ENCODE results near the gene NACA2.
"Not testable (repeated sequence)": the region's sequence is repeated elsewhere in the genome, so short reads cannot be mapped to it uniquely, and the experiment has no call there.

Gene NACA2

DNA sequence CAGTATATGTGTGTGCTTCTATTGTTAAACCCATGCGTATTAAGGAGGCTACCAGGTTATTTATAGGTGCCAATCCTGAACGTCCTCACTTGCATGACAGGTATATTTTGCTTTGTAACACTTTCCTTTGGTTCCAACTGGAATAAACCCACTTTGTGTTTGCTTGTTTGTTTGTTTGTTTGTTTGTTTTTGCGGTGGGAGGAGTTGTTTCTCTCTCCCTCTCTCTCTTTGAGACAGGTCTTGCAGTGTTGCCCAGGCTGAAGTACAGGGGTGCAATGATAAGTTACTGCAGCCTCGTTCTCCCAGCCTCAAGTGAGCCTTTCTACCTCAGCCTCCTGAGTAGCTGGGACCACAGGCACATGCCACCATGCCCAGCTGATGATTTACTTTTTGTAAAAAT lies 28.7 kb downstream of the NACA2 start:
- H3K4me1 ChIP-seq (ENCODE audit: insufficient read depth, low read length), result no peaks in the 10 kb centered on the region
- no peak overlapping the region for H3K4me3 ChIP-seq (ENCODE audit: low read depth in 1 of 2, low read length in 2 of 2)
- H3K36me3 ChIP-seq (ENCODE audit: insufficient read depth, low read length), result no peaks in the 10 kb centered on the region
- H3K27me3 ChIP-seq (ENCODE audit: control insufficient read depth in 1 of 2, insufficient read depth in 2 of 2, low read length in 2 of 2), result no peaks in the 10 kb centered on the region
- no peaks in the 10 kb centered on the region for H3K9me3 ChIP-seq (ENCODE audit: low read length)
- H3K9ac ChIP-seq (ENCODE audit: low read length), result no peak overlapping the region
- H3K27ac ChIP-seq (ENCODE audit: low read depth, low read length), result no peak overlapping the region

DNA sequence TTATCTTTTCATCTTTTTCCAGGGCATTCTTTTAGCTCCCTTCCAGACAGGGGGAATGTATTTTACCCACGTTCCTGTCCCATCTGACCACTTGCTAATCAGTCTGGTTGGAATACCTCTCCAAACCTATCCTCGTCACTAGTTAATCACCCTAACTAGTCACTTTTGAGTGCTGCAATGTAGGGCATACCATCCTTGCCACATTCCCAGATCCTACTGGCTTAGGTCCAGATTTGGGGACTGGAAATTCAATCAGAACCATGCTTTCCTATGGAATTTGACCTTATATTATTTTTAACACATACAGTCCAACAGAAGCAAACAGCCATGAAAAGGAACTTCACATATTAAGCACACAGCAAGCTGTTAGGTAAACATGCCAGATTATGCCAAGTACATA lies 29.7 kb downstream of the NACA2 start:
- Histone ChIP-seq H3K27me3 (ENCODE audit: control insufficient read depth in 1 of 2, insufficient read depth in 2 of 2, low read length in 2 of 2) (no peaks in the 10 kb centered on the region), H3K9ac (ENCODE audit: low read length) (no peak overlapping the region), H3K36me3 (ENCODE audit: insufficient read depth, low read length) (no peaks in the 10 kb centered on the region), H3K27ac (ENCODE audit: low read depth, low read length) (no peak overlapping the region), H3K9me3 (ENCODE audit: low read length) (no peaks in the 10 kb centered on the region), H3K4me1 (ENCODE audit: insufficient read depth, low read length) (no peaks in the 10 kb centered on the region), H3K4me3 (ENCODE audit: low read depth in 1 of 2, low read length in 2 of 2) (no peak overlapping the region)

DNA sequence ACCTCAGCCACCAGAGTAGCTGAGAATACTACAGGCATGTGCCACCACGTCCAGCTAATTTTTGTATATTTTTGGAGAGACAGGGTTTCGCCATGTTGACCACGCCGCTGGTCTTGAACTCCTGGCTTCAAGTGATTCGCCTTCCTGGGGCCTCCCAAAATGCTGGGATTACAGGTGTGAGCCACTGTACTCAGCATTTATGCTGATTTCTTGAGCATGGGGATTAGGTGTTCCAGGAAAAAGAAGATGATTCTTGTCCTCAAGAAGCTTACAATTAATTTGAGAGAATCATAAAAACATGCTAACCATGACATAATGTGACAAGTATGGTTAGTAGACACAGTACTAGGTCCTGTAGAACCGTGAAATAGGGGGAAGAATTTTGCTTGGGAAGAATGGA lies 30.9 kb downstream of the NACA2 start:
- no peaks in the 10 kb centered on the region for H3K27me3 ChIP-seq (ENCODE audit: control insufficient read depth in 1 of 2, insufficient read depth in 2 of 2, low read length in 2 of 2)
- H3K9me3 ChIP-seq (ENCODE audit: low read length), result no peaks in the 10 kb centered on the region
- H3K9ac ChIP-seq (ENCODE audit: low read length), result no peak overlapping the region
- H3K4me3 ChIP-seq (ENCODE audit: low read depth in 1 of 2, low read length in 2 of 2), result no peak overlapping the region
- H3K27ac ChIP-seq (ENCODE audit: low read depth, low read length), result no peak overlapping the region
- no peaks in the 10 kb centered on the region for H3K36me3 ChIP-seq (ENCODE audit: insufficient read depth, low read length)
- no peaks in the 10 kb centered on the region for H3K4me1 ChIP-seq (ENCODE audit: insufficient read depth, low read length)

DNA sequence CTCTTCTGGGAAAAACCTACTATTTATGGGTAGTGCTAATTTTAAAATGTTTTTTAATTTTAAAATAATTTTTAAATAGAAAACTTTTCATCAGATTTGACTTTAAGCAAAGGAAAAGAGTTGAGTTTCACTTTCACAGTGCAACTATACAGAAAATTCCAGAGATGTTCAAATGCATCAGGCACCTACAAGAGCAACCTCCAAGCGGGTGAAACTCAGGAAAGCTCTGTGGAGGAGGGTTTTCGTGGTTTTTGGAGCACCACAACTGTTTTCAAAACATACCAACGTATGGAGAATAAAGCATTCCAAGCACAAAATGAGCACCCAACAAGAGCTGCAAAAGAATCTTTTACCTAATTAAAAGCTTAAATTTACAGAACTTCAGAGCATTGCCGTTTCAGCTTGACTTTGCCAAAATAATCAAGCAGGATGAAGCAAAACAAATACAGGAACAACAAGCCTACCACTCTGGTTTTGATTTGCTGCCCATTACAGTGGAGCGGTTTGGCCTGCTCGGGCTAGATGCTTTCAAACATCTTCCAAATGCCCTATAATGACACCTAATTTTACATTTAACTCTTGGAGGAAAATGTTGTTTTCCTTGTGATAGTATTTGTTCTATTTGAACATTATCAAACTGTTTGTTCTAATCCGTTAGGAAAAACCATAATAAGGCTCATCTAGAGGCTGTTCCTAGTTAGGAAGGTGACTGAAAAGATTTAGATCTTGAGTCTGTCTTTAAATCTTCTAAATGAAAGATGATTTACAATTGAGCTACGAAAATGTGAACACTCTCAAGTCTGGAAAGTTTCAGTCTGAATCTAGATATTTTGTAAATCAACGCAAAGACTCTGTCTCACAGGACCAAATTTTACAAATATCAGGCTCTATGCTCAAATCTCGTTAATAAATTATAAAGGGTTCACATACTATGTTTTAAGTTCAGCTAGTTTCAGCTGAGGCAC lies 34.5 kb downstream of the NACA2 start:
- no peak overlapping the region for H3K4me3 ChIP-seq (ENCODE audit: low read depth in 1 of 2, low read length in 2 of 2)
- no peaks in the 10 kb centered on the region for H3K4me1 ChIP-seq (ENCODE audit: insufficient read depth, low read length)
- H3K27ac ChIP-seq (ENCODE audit: low read depth, low read length), result no peak overlapping the region
- H3K36me3 ChIP-seq (ENCODE audit: insufficient read depth, low read length), result no peaks in the 10 kb centered on the region
- H3K27me3 ChIP-seq (ENCODE audit: control insufficient read depth in 1 of 2, insufficient read depth in 2 of 2, low read length in 2 of 2), result peaks cover 0 to 8% of the 10 kb centered on the region in 2 donors
- H3K9me3 ChIP-seq (ENCODE audit: low read length), result no peaks in the 10 kb centered on the region
- no peak overlapping the region for H3K9ac ChIP-seq (ENCODE audit: low read length)

DNA sequence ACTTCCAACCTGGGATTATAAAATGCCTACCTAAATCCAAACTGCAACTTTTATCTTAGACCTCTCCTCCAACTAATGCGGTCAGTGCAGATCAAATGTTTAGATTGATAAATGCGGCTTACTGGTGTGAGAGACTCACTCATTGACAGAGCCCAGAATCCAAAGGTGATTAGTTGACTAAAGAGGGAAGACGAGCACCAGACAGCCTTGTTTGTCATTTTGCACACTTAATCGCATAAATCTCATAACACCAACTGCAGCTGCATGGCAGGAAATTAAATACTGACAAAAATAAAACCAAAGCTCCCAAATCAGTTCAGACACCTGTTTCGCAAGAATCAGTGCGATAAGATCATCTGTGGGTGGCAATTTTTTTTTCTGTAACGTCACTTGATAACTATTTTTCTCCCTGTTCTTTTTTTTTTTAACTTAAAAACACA lies 35.9 kb downstream of the NACA2 start:
- H3K4me3 ChIP-seq (ENCODE audit: low read depth in 1 of 2, low read length in 2 of 2), result no peak overlapping the region

DNA sequence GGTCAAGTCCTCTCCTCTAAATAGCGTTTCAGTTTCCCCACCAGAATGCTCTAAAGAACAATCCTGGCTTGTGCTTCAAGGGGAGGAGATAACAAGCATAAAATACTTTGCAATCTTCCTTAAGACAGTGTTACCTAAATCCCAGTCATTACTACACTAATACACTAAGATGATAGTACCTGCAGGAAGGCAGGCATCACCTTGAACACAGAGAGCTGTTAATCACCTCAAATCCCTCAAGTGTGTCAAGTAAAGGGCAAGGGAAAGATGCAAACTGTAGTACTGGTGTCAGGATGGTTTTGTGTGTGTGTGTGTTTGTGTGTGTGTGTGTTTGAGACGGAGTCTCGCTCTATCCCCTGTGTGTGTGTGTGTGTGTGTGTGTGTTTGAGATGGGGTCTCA lies 36.8 kb downstream of the NACA2 start:
- Histone ChIP-seq H3K27me3 (ENCODE audit: control insufficient read depth in 1 of 2, insufficient read depth in 2 of 2, low read length in 2 of 2) (peaks cover 0 to 8% of the 10 kb centered on the region in 2 donors), H3K4me3 (ENCODE audit: low read depth in 1 of 2, low read length in 2 of 2) (no peak overlapping the region), H3K4me1 (ENCODE audit: insufficient read depth, low read length) (no peaks in the 10 kb centered on the region), H3K9ac (ENCODE audit: low read length) (no peak overlapping the region), H3K36me3 (ENCODE audit: insufficient read depth, low read length) (no peaks in the 10 kb centered on the region), H3K9me3 (ENCODE audit: low read length) (no peaks in the 10 kb centered on the region), H3K27ac (ENCODE audit: low read depth, low read length) (no peak overlapping the region)

More for the DNA sequence above, 35.9 kb downstream of the NACA2 start:
- Histone ChIP-seq H3K9me3 (ENCODE audit: low read length) (no peaks in the 10 kb centered on the region), H3K27ac (ENCODE audit: low read depth, low read length) (no peak overlapping the region), H3K27me3 (ENCODE audit: control insufficient read depth in 1 of 2, insufficient read depth in 2 of 2, low read length in 2 of 2) (peaks cover 0 to 8% of the 10 kb centered on the region in 2 donors), H3K4me1 (ENCODE audit: insufficient read depth, low read length) (no peaks in the 10 kb centered on the region), H3K36me3 (ENCODE audit: insufficient read depth, low read length) (no peaks in the 10 kb centered on the region), H3K9ac (ENCODE audit: low read length) (no peak overlapping the region)

DNA sequence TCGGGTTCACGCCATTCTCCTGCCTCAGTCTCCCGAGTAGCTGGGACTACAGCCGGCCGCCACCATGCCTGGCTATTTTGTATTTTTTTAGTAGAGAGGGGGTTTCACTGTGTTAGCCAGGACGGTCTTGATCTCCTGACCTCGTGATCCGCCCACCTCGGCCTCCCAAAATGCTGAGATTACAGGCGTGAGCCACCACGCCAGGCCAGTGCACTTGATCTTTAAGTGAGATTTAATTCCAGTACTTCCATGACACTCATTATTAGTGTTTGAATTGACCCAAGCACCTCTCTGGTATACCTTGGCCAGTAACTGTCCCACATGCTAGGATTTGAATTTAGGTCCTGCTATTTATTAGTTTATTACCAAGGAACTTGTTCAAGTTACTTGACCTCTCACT lies 38.5 kb downstream of the NACA2 start:
- not testable (repeated sequence) for H3K4me1 ChIP-seq (ENCODE audit: insufficient read depth, low read length); H3K9ac ChIP-seq (ENCODE audit: low read length); H3K27me3 ChIP-seq (ENCODE audit: control insufficient read depth in 1 of 2, insufficient read depth in 2 of 2, low read length in 2 of 2); H3K27ac ChIP-seq (ENCODE audit: low read depth, low read length); H3K4me3 ChIP-seq (ENCODE audit: low read depth in 1 of 2, low read length in 2 of 2); H3K36me3 ChIP-seq (ENCODE audit: insufficient read depth, low read length); H3K9me3 ChIP-seq (ENCODE audit: low read length)

DNA sequence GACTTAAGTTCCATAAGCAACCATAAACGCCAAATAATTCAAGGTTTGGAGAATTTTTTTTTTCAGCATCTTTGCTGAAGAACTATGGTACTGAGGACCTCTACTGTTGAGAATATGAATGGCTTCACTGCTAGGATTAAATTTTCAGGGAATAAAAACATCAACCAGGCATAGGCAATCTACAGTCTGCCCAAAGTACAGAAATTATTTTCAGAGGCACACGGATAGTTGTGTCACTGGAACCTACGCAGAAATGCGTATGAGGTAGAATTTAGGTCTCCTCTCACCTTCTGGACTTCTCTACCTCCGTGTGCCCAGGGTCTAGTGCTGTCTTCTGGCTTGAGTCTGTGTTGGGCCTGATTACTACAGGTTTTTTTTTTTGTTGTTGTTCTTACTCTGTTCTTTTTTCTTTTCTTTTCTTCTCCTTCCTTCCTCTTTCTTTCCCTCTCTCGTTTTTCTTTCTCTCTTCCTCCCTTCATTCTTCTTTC lies 39.7 kb downstream of the NACA2 start:
- no peaks in the 10 kb centered on the region for H3K9me3 ChIP-seq (ENCODE audit: low read length)
- no peak overlapping the region for H3K9ac ChIP-seq (ENCODE audit: low read length)
- H3K4me1 ChIP-seq (ENCODE audit: insufficient read depth, low read length), result no peaks in the 10 kb centered on the region
- H3K27ac ChIP-seq (ENCODE audit: low read depth, low read length), result no peak overlapping the region
- no peaks in the 10 kb centered on the region for H3K36me3 ChIP-seq (ENCODE audit: insufficient read depth, low read length)
- no peak overlapping the region for H3K4me3 ChIP-seq (ENCODE audit: low read depth in 1 of 2, low read length in 2 of 2)
- peaks cover 0 to 8% of the 10 kb centered on the region in 2 donors for H3K27me3 ChIP-seq (ENCODE audit: control insufficient read depth in 1 of 2, insufficient read depth in 2 of 2, low read length in 2 of 2)

DNA sequence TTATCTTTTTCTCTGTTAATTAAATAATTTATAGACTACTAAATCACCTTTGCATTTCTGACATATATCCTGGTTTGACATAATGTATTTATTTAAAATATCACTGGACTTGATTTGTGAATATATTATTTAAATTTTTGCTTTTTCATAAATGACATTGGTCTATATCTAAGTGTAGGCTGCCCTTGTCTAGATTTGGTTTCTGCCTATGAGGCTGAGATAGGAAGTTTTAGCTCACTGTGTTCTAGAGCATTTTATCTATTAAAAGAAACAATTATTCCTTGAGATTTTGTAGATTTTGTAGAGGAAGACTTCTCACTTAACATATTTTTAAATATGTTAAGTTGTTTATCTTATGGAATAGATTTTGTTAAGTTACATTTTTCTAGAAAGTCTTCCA lies 43.9 kb downstream of the NACA2 start:
- Histone ChIP-seq H3K4me3 (ENCODE audit: low read depth in 1 of 2, low read length in 2 of 2) (no peak overlapping the region), H3K4me1 (ENCODE audit: insufficient read depth, low read length) (no peaks in the 10 kb centered on the region), H3K27me3 (ENCODE audit: control insufficient read depth in 1 of 2, insufficient read depth in 2 of 2, low read length in 2 of 2) (no peaks in the 10 kb centered on the region), H3K9me3 (ENCODE audit: low read length) (no peaks in the 10 kb centered on the region), H3K36me3 (ENCODE audit: insufficient read depth, low read length) (no peaks in the 10 kb centered on the region), H3K9ac (ENCODE audit: low read length) (no peak overlapping the region), H3K27ac (ENCODE audit: low read depth, low read length) (no peak overlapping the region)

DNA sequence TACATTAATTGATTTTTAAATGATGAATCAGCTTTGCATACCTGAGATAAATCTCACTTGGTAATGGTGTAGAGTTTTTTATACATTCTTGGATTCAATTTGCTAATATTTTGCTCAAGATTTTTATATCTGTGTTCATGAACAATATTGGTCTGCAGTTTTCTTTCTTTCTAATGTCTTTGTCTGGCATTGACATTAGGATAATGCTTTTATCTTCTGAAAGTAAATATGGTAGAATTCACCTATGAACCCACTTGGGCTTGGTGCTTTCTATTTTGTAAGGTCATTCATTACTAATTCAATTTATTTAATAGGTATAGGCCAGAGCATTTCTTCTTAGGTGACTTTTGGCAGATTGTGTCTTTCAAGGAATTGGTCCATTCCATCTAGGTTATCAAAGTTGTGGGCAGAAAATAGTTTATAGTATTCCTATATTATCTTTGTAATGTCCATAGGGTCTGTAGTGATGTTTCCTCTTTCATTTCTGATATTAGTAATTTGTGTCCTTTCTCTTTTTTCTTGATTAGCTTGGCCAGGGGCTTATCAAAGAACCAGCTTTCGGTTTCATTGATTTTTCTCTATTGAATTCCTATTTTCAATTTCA lies 45.6 kb downstream of the NACA2 start:
- Histone ChIP-seq H3K9ac (ENCODE audit: low read length) (no peak overlapping the region), H3K9me3 (ENCODE audit: low read length) (peaks cover 6% of the 10 kb centered on the region), H3K27me3 (ENCODE audit: control insufficient read depth in 1 of 2, insufficient read depth in 2 of 2, low read length in 2 of 2) (no peaks in the 10 kb centered on the region), H3K36me3 (ENCODE audit: insufficient read depth, low read length) (no peaks in the 10 kb centered on the region), H3K4me1 (ENCODE audit: insufficient read depth, low read length) (no peaks in the 10 kb centered on the region), H3K27ac (ENCODE audit: low read depth, low read length) (no peak overlapping the region), H3K4me3 (ENCODE audit: low read depth in 1 of 2, low read length in 2 of 2) (no peak overlapping the region)

DNA sequence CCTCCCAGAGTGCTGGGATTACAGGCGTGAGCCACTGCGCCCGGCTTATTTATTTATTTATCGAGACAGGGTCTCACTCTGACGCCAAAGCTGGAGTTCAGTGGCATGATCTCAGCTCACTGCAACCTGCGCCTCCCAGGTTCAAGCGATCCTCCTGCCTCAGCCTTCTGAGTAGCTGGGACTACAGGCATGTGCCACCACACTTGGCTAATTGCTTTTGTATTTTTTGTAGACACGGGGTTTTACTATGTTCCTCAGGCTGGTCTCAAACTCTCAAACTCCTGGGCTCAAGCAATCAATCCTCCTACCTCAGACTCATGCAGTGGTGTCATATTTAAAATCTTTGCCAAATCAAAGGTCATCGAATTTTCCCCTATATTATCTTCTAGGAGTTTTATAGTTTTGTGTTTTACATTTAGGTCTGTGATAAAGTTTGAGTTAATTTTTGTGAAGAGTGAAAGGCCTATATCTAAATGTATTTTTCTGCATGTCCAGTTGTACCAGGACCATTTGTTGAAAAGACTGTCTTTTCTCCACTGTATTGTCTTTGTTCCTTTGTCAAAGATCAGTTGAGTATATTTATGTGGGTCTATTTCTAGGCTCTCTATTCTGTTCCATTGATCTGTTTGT lies 47.1 kb downstream of the NACA2 start:
- Histone ChIP-seq H3K4me3 (ENCODE audit: low read depth in 1 of 2, low read length in 2 of 2) (no peak overlapping the region), H3K27me3 (ENCODE audit: control insufficient read depth in 1 of 2, insufficient read depth in 2 of 2, low read length in 2 of 2) (no peaks in the 10 kb centered on the region), H3K9ac (ENCODE audit: low read length) (no peak overlapping the region), H3K27ac (ENCODE audit: low read depth, low read length) (no peak overlapping the region), H3K9me3 (ENCODE audit: low read length) (peaks cover 6% of the 10 kb centered on the region), H3K4me1 (ENCODE audit: insufficient read depth, low read length) (no peaks in the 10 kb centered on the region), H3K36me3 (ENCODE audit: insufficient read depth, low read length) (no peaks in the 10 kb centered on the region)
